ENCODE results near the gene GPC6.

- TF ChIP-seq CTCF (IDR thresholded peaks at IDR 0.05) = no peak
- no peak for TF ChIP-seq EZH2phosphoT487 (IDR thresholded peaks at IDR 0.05)
- no peak for TF ChIP-seq EZH2 (IDR thresholded peaks at IDR 0.05)
These were observed 1028.1 kb downstream of the GPC6 start for GRCh38 chr13:94254737-94255136.

All from neural progenitor cell (in vitro differentiated cells).